ENCODE data around the gene CBL.
A peak's percentile ranks its signal among the peaks of the same experiment; 100 is the strongest.

CBL gene

DNA sequence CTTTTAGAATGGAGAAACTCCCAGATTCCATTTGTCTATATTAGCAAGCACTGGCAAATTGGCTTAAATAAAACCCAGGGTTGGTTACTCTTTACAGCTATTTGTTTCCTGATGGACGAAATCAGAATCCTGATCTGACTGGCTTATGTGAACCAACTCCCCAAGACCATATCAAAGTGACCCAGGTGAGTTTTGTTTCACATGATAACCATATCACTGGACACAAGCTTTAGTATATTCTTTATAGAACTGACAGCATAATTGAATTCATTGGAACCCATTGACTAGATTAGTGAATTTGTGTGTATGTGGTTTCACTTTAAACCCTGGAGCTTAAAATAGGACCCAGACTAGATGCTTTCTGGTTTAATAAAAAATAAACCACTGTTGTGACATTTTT, 71.5 kb downstream of the CBL start:
- DNase-seq, result no peak

- DNase-seq, result no peak
These were observed 76.4 kb downstream of the CBL start for GRCh38 chr11:119282495-119282894.

DNA sequence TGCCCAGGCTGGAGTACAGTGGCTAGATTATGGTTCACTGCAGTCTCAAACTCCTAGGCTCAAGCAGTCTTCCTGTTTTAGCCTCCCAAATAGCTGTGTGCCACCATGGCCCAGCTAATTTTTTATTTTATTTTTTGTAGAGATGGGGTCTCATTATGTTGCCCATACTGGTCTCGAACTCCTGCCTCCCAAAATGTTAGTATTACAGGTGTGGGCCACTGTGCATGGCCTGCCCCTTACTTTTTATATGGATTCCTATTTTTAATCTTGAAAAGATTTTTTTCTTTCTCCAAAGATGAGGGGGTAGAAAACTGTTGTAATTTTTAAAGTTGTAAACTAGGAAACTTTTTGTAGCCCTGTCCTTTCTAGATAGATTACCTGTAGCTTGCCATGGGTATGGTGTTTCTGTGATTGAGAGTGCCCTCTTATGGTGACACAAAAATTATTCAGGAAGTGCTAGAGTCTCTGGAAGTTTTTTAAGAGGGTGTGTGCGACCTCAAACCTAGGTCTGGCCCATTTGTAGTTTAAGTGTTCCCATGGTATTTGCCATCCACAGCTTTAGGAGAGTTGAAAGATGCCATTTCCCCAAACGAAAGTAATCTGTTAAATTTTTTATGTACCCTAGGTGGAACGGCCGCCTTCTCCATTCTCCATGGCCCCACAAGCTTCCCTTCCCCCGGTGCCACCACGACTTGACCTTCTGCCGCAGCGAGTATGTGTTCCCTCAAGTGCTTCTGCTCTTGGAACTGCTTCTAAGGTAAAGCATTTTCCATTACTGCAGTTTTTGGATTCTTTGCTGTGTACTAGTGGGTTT, 78.4 kb downstream of the CBL start:
- DNase-seq, result no peak

GRCh38 chr11:119285431-119285830, 79.3 kb downstream of the CBL start:
- no peak for DNase-seq

- DNase-seq, result no peak
These were observed 82.1 kb downstream of the CBL start for GRCh38 chr11:119288219-119288618.

DNA sequence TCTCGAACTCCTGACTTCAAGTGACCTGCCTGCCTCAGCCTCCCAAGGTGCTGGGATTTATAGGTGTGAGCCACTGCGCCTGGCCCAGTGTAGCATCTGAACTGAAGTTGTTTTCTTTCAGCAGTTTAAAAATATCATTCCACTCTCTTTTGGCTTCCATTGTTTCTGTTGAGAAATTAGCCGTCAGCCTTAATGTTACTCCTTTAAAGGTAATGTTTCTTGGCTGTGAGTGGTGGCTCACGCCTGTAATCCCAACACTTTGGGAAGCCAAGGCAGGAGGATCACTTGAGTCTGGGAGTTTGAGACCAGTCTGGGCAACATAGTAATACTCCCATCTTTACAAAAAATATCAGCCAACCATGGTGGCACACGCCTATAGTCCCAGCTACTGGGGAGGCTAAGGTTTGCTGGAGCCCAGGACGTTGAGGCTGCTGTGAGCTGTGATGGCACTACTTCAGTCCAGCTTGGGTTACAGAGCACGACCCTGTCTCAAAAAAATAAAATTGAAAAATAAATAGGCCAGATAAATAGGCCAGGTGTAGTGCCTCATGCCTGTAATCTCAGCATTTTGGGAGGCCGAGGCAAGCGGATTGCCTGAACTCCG, 84.9 kb downstream of the CBL start:
- DNase-seq, result no peak

DNA sequence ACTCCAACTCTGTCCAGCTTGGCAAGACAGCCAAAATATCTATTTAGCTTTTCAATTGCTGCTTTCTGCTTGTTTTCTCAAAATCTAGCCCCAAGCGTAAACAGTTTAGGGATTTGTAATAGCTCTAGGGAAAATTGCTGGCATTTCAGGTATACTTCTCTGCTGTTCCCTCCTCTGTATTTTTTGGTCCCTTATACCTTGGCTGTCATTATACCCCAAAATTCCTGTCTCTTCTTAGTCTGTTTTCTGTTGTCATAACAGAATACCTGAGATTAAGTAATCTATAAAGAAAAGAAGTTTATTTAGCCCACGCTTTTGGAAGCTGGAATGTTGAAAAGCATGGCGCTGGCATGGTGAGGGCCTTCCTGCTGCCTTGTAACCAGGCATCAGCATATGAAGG, 87.3 kb downstream of the CBL start:
- no peak for DNase-seq

- no peak for DNase-seq
These were observed 89.0 kb downstream of the CBL start for GRCh38 chr11:119295178-119295577.

GRCh38 chr11:119297938-119298337, 91.8 kb downstream of the CBL start:
- no peak for DNase-seq

DNA sequence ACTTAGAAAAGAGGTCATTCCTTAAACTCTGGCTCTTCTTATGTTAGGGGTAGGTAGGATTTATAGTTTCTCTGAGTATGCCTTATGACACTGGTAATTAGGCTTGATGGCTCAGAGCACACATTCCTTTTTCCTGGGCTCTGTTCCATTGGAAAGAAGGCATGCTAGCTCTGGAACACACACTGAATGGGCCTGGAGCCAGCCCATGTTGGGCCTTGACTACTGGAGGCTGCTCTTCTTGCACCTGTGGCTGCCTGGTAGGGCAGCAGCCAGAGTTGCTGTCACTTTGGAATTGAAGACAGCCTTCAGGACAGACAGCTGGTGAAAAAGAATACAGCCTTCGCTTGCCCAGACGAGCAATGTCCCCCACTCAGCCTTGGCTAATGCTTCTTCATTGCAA, 92.6 kb downstream of the CBL start:
- peak; percentile 83 for DNase-seq

GRCh38 chr11:119299416-119299815, 93.3 kb downstream of the CBL start:
- DNase-seq, result no peak

DNA sequence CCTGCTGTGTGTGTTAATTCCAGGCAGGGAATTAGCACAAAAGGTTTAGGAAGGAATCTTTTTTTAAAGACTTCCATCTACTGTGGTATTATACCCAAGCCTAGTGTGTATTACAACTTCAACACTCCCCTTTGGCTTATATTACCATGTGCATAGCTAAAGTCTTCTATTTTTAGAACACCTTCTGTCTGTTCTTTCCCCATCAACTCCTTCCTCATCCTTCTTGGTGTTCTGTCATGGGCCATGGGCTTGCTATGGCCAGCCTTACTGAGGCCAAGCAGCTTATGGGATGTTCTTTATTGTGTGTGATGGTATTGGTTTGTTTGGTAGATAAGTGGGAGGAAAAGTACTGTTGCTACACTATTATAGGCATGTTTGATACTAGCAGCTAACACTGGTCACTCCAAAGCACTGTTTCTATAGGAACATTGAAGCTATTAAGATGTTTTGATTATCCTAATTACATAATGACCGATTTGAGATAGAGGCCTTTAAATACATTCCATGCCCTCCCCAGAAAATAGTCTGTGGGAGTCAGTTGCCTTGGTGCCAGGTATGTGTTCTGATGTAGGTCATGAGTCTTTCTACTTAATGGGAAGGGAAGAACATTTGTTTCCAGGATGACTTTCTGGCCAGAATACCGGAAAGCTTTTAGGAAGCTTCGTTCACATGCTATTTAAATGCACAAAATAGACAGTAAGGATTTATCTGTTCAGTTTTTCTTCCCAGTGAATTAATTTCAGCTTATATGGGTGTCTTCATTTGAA, 94.2 kb downstream of the CBL start:
- DNase-seq, result no peak

DNA sequence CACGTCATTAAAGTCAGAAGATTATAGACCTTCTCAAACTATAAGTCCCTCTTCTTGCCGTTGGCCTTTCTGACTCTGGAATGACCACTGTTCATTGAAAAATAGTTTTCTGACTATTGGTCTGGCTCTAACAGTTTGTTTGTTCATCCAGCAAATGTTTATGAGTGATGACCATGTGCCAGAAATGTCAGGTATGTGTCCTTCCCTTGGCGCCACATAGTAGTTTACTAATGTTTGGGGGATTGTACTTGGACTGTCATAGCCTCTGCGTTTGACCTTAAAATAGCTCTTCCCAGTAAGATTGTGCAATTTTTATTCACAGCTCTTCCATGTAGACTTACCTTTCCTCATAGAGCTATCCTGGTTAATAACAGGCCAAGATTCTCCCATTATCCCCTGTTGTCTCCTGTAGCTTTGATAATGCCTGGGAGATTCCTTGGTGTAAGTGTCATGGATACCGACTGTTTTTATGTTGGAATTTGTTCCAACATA, 97.1 kb downstream of the CBL start:
- DNase-seq, result no peak

- DNase-seq, result no peak
These were observed 99.6 kb downstream of the CBL start for GRCh38 chr11:119305556-119306372.

DNA sequence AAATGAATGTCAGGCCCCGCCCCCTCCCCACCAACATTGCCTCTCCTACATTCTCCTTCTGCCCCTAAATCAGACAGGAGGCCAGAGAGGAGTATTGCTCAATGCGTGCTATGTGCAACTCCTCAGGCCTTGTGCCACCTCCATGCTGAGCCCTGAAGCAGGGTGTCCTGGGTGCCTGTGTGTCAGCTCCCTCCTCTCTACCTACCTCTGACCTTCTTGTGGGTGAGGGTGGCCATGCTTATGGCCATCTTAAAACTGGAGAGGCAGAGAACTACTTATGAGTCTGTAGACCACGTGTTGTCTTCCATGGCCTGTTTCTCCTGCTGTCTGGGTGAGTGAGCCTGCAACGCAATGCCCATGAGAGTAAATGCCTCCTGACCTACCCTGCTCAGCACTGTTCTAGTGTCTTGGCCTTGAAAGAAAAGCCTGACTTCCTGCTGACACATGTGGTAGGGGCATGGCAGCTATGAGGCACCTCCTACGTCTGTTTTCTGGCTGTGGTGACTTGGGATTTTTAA, 100.3 kb downstream of the CBL start:
- DNase-seq, result no peak

GRCh38 chr11:119307219-119307618, 101.1 kb downstream of the CBL start:
- no peak for DNase-seq

DNA sequence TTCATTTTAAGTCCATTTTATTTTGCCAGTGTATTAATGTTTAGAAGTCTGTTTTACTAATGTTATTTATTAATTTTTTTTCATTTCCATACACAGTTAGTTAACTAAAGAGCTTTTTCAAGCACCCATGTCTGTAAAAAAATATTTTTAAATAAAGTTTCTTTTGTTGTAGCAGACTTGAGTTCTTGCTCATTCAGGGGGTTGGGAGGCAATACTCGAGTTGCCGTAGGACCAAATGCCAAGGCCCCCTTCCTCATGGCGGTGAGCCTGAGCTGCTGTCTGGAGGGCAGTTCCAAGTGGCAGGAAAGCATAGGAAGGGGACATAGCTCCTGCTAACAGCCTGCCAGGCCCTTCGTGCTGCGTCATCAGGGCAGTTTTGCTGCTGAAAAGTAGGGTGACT, 101.8 kb downstream of the CBL start:
- DNase-seq, result no peak

GRCh38 chr11:119309411-119309810, 103.3 kb downstream of the CBL start:
- no peak for DNase-seq

DNA sequence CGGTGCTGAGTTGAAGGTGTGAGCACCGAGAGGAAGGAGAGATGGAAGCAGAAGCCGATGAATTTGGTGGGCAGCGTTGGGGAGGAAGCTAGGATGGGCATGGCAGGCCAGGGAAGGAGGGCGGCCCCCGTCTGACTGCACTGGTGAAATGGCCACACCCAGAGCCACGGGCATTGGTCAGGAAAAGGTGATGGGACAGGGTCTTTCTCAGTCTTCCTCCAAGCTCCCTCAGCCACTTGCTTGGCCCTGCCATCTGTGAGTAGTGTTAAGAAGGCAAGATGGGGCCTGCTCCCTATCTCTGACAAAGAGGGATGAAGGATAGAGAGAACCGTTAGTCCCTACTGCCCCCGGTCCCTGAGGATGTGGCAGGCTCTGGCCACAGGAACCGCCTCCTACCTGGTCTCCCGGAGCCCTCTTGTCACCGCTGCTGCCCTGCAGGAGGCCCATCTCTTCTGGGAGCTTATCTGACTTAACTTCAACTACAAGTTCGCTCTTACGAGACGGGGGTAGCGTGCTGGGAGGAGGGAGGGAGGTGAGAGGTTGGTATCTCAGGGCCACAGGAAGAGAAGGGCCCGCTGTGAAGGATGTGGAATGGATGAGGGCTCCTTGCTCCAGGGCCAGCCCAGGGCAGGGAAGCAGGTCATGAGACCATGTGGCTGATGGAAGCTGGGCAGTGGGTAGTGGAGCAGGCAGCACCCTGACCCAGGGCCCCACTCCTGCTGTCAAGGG, 104.0 kb downstream of the CBL start:
- no peak for DNase-seq

GRCh38 chr11:119310682-119311052, 104.5 kb downstream of the CBL start:
- DNase-seq, result no peak

DNA sequence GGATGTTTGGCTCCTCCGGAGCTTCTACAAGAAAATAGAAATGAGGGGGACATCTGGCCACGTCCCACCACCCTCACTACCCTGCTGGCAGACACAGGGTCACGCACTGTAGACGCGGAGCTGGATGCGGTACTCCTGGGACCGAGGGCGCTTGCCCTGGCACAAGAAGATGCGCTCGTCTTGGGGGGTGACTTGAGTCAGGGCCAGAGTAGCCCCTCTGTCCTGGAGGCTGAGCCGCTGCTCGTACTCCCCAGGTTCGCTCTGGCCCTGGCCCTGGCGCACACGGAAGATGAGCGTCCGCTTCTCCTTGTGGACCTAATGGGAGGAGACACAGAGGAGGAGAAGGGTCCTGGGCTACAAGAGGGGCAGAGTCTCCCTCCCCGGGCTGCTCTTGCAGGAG, 108.6 kb downstream of the CBL start:
- no peak for DNase-seq

Measured in femur (tissue), 1 donor.